Subcutaneous adipose tissue (tissue), 4 donors: ENCODE data around the gene PROCR. TPM values are rescaled to one million over a fixed set of nuclear protein-coding genes. Genes with fewer than 3 reads are reported as not detected.

Source experiments
- CTCF ChIP-seq: fragments of 450-650 bp; IDR thresholded peaks from one replicate; pipeline ENCODE4 v1.5.1; 2016; ENCODE audit warnings: low read depth, mild to moderate bottlenecking, control low read depth, antibody characterized with exemption, moderate library complexity
- total RNA-seq, 4 donors: library from RNA; depleted of rRNA; stranded (reverse); fragments of >200 nt; gene quantifications; one replicate each; pipeline ENCODE4 v1.1.0, GENCODE V29; 2016

The PROCR gene
- total RNA-seq, 4 donors from 2014 or later, result 61.9 to 86.5 (median 71.5) TPM

- no peak for TF ChIP-seq CTCF
These were observed 37.4 kb upstream of the PROCR start for GRCh38 chr20:35134472-35134871.

- TF ChIP-seq CTCF, result no peak
These were observed 37.0 kb upstream of the PROCR start for GRCh38 chr20:35134880-35135279.

- no peak for TF ChIP-seq CTCF
These were observed 35.8 kb upstream of the PROCR start for GRCh38 chr20:35135867-35136586.

GRCh38 chr20:35144694-35145093 lies 27.2 kb upstream of the PROCR start:
- TF ChIP-seq CTCF, result no peak

- no peak for TF ChIP-seq CTCF
These were observed 26.7 kb upstream of the PROCR start for GRCh38 chr20:35145141-35145564.

- TF ChIP-seq CTCF, result no peak
These were observed 25.5 kb upstream of the PROCR start for GRCh38 chr20:35146299-35146919.

GRCh38 chr20:35146920-35147574 lies 24.8 kb upstream of the PROCR start, which contains the start of gene EDEM2:
TSS of gene EDEM2 (minus strand) at chr20:35147336. CDS start at chr20:35147258, 78 bp downstream.
- no peak for TF ChIP-seq CTCF
